ENCODE measurements around the gene ANLN.
A peak's percentile ranks its signal among the peaks of the same experiment; 100 is the strongest.
"Not testable (repeated sequence)": the region's sequence is repeated elsewhere in the genome, so short reads cannot be mapped to it uniquely, and the experiment has no call there.

ANLN gene

DNA sequence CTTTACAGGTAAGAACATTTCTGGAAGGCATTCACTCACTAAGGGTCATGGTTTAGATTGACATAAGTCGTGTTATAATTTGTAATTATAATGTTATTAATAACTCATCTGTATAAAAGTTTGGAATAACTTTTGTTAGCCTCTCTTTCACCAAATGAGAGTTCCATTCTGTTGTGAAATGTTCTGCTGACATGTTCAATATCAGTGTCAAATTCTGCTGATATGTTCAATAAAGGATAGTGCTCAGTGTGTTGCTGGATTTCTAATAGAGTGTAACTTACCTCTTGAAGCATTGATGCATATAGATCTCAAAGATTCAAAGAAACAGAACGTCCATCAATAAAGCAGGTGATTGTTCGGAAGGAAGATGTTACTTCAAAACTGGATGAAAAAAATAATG is 30.6 kb downstream of the ANLN start:
- DNase-seq: no peak

DNA sequence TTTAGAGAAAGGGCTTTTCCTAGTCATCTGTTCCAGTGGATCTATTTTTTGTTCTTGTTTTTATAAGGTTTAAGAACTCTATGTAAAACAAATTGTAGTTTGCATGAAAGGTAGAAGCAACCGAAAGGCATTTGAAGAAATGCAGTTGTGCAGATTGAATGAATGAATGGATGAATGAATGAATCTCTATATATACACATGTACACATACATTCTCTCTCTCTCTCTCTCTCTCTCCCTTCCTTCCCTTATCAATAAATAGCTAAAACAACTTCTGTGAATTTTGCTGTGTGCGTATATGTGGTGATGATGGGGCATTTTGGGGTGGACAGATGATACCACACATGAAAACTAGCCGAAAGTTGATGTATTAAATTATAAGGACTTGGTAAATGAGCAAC is 32.4 kb downstream of the ANLN start:
- no peak for DNase-seq

DNA sequence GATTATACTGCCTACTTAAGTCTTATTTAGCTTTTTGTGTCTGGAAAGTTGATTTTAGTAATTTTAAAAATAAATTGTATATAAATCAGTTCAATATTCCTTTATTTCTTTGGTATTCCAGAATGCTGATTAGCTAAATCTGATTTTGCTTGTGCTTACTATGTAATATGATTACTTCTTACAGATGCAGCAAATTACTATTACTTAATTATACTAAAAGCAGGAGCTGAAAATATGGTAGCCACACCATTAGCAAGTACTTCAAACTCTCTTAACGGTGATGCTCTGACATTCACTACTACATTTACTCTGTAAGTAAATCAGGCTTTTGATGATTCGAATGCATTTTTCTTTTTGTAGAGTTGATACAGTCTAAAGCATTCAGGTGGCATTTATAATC is 34.0 kb downstream of the ANLN start:
- no peak for DNase-seq

DNA sequence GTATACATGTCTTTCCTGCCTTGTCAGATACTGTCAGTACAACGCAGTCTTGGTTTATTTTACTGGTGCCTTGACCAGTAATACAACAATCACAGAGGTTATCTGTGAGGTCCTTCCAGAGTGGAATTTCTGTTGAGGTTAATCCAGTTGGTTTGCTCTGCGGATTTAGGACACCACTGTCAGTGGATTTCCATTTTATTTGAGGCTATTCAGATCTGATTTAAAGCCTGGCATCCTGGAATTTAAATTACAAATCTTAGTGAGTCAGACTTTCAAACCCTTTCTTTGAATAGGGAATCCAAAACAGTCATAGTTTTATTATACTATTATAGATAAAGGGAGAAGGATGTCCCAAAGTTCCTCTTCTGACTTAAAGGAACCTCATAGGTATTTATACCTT is 40.5 kb downstream of the ANLN start:
- no peak for DNase-seq

DNA sequence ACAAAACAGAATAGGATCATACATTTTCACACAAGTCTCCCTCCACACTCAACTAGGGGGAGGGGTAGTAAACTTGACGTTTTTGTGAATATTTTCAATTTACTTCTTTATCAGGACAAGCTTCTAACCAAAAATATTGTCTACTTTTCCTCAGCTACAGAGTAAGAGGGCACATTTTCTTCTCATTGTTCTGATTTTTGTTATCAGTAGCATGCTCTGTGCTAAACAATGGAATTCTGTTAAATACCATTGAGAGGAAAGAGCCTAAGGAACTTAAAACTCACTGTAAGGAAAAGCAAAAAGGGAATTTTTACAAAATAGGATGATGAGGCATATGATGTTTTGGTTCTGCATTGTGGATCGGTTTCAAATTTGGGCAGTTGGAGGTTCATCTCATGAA is 41.2 kb downstream of the ANLN start:
- DNase-seq: no peak

DNA sequence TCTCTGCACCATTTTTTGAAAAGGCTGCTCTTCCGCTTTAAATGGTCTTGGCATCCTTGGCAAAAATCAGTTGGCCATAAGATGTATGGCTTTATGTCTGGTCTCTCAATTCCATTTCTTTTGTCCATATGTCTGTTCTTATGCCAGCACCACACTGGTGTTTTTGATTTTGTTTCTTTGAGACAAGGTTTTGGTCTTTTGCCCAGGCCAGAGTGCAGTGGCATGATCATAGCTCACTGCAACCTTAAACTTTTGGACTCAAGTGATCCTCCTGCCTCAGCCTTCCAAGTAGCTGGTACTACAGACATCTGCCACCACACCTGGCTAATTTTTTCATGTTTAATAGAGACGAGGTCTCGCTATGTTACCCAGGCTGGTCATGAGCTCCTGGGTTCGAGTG is 48.5 kb downstream of the ANLN start:
- no peak for DNase-seq

DNA sequence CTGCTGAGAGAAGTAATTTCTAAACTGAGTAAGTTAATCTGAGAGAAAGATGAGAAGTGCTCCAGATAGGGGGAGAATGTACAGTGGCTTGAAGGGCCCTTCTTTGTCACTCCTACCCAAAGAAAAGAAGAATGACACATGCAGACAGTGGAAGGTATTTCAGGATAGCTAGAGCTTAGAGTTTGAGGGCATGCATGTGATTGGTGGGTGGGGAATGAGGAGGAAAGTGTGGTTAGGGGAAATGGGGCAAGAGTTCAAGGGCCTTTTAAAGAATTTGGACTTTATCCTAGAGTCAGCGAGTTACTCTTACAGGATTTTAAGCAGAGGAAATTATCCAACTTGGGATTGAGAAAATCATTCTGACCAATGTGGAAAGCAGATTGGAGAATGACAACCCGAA is 50.0 kb downstream of the ANLN start:
- DNase-seq: no peak

DNA sequence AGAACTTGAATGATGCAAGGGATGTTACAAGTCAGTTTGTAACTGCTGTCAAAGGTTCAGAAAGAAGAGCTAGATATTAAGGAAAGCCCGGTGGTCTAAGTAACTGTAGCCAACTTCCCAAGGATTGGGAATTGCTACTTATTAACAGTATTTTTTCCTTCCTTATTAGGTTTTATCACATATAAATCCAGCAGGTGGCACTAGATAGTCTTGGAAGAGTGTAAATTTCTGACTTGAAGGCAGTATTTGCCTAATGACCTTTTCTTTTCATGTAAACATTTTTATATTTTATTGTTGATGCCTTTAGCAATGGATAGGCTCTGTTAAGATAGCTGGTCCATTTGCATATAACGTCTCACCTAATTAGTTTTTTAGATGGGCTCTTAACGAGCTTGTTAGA is 51.2 kb downstream of the ANLN start:
- peak; percentile 35 for DNase-seq

DNA sequence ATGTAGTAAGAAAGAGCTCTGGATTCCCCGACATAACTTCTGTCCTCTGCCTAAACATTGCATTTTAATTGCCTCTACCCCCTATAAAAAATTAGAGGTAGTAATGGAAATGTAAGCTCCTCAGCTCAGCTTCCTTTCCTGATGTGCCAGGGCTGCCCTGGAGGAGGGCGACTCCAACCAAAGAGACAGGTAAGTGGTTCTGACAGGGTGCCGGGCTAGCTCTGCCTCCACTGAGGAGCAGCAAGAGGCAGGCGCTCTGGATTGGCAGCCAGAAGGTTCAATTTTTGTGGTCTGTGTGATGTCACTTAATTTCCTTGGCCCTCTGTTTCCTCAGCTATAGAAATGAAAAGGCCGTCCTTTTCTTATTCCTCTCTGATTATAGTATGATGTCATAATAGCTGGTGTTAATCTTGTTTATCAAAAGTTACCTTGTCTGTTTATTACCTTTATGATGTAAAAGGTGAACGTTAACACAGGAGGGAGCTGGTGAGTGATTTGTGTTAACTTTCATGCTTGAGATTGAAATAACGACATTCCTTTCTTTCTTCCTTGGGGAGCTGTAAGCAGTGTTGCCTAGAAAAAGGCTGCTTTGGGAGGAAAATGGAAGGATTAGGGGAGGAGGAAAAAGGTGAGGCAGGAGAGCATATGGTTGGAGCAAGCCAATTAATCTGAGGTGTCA is 51.8 kb downstream of the ANLN start:
- no peak for DNase-seq

DNA sequence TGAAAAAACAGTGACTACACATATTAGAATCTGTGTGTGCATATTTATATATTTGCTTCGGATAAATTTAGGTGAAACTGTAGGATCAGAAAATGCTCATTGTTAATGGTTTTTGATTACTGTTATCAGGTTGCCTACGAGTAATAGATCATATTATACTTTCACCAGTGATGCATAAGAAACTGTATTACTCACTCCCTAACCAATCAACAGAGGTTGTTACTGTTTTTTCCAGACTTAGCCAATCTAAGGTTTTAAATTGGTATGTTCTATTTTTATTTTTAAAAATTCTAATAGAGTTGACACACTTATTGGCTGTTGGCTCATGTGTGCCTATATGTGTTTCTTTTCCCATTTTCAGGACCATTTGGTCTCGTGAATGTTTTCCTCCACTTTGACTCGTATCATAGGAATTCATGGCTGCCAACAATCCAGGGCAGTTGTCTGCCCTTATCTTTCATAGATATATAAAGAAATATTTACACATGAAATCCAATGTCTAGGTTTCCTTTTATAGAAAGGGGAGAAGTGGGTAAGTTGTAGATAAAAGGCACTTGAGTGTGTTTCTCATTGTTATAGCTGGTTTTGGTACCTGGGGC is 59.2 kb downstream of the ANLN start:
- no peak for DNase-seq

DNA sequence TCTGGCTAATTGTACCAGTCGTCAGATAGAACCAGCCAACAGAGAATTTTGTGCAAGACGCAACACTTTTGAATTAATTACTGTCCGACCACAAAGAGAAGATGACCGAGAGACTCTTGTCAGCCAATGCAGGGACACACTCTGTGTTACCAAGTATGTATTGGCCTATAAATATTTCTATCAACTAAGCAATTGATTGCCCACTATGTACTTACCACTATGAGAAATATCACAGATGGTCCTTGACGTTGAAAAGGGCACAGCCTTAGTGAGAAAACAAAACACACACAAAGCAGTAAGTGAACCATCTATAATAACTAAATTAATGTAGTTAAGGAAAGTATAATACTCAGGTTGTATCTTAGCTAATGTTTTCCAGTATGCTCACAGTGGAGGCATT is 60.0 kb downstream of the ANLN start:
- no peak for DNase-seq

DNA sequence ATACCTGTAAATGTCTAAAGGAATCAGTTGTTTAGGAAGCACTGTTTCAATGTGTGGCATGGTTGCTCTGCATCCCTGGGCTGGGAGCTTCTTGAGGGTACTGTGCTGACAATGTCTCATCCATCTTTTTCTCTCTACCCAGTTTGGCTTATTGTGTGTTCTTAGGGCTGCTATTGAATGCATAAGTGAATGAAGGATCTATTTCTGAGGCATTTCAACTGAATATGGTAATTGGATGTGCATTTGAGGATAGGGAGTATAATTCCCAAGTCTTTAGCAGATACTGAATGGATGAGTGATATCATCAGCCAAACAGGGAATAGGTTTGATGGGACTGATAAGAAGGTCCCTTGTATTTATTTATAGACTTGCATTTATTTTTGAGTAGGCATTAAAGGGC is 64.1 kb downstream of the ANLN start:
- DNase-seq: no peak

DNA sequence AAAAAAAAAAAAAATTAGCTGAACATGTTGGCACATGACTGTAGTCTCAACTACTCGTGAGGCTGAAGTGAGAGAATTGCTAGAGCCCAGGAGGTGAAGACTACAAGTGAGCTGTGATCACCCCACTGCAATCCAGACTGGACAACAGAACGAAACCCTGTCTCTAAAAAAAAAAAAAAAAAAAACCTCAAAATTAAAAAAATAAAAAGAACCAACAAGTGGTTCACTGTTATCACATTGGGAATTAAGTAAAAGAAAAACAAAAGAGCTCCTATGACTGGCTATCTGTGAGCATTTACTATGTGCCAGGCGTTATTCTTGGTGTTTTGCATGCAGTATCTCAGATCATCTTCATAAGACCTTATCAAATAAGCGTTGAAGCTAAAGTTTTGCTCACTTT is 66.0 kb downstream of the ANLN start:
- DNase-seq: no peak

DNA sequence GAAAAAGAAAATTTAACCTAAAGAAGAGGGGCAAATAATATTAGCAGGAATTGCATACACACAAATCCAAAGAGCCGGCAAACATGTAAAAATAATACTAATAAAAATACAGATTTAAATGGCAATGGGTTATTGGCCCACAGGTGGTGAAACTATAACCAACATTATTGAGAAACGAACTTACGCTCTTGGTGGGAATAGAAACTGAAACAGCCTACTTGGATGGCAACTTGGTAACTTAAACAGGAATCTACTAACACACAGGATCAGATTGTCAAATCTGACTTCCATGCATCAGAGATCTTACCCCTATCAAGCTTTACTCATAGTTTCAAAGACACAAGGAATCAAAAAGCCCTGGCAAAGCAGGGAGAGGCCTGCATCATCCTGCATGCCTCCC is 66.5 kb downstream of the ANLN start:
- peak; percentile 62 for DNase-seq

DNA sequence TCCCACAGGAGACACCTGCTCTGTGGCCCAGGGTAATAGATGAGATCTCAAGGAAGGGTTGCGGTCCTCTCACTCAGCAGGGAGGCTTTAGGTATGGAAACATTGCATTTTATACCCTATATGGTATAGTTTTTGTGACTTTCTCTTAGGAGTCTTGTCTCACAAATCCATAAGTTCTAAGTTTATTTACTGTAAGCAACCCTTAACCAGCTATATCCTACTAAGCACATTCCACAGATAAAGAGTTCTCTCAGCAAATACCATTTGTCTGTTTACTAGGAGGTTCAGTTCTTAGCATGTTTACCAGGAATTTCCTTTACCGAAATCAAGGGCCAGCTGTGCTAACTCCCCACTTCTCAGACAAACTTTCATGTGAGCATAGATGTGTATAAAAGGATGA is 66.9 kb downstream of the ANLN start:
- DNase-seq: no peak

DNA sequence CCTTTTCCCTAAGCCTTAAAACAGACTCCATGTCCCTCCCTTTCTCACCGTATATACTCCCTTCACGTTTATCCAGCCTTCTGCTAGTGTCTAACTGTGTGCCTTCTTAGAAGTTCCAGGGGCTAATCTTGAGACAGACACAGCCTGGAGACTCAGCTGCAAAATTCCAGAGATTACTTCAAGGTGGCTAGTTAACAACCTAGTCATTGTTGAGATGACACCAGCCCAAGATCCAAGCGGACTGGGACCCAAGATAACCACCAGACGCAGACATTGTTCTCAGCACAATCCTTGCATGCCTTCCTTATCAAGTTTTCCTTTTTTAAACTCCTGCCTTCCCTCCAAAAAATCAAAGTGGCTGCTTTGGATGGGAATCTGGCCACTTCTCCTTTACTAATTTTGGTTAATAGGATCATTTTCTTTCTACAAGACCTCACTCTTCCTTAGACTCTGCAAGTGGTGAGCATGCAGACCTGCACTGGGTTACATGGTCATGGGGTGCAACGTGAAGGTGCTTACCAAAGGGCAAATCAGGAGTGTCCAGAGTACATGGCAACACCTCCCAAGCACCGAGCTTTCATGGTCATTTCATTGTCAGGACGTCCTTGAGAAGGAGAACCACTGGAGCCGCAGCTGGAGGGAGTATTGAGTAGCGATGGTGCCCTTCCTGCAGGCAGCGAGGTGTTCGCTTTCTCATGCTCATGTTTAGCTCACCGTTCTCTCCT is 69.7 kb downstream of the ANLN start:
- DNase-seq: no peak

DNA sequence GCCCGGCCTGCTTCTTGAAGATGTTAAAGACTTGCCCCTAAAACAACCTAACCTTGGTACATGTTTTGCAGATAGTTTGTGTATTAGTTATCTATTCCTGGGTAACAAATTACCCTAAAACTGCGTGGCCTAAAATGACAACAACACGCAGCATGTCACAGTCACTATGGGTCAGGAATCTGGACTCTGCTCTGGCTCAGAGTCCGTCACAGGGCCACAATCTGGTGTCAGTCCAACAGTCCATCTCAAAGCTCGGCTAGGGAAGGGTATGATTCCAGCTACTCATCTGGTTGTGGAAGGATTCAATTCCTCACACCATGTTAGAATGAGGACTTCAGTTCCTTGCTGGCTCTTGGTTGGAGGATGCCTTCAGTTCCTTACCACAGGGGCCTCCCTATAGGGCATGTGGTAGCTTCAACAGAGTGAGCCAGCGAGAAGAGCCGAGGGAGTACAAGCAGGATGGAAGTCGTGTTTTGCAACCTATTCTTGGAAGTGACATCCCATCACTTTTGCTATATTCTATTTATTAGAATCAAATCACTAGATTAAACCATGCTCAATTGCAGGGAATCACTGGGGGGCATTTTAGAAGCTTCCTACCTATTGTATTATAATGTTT is 71.3 kb downstream of the ANLN start:
- no peak for DNase-seq

DNA sequence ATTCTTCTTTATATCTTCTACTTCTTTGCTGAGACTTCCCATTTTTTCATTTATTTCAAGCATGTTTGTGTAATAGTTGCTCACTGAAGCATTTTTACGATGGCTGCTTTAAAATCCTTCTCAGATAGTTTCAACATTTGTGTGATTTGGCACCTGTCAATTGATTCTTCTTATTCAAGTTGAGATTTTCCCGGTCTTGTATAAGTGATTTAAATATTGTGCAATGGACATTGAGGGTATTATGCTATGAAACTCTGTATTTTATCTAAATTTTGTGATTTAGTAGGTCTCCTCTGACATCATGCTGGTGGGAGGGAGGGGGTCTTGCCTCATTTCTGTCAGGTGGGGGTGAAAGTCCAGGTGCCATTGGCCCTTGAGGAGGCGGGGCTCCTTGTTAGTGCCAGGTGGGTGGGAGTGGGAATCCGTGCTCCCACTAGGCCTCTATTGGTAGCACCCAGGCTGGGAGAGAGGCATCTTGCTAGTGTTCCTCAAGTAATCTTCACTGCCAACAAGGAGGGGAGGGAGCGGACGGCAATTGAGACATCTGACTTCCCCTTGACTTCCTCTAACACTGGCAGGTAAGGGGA is 73.0 kb downstream of the ANLN start:
- DNase-seq: no peak

DNA sequence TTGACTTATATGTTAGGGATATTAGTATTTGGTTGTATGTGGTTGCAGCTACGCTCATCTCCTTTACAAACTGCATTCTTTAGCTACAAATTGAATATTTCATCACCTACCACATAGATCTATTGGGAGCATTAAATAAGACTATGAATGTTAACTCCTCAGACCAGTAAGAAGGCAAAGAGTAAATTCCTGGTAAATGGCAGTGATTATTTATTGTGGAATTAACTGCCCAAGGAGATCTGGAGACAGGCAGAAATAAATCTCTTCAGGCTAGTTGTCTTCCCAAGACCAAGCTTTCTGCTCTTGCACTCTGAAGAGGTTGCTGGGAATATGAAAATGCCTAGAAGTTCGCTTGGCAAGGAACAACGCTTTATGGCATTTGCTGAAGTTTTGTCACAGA is 74.6 kb downstream of the ANLN start:
- DNase-seq: no peak

DNA sequence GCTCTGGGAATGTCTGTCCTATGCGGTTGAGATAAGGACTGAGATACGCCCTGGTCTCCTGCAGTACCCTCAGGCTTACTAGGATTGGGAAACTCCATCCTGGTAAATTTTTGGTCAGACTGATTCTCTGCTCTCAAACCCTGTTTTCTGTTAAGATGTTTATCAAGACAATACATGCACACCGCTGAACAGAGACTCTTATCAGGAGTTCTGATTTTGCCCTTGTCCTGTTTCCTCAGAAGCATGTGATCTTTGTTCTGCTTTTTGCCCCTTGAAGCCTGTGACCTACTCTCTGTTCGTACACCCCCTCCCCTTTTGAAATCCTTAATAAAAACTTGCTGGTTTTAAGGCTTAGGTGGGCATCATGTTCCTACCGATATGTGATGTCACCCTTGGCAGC is 76.3 kb downstream of the ANLN start:
- DNase-seq: not testable (repeated sequence)

DNA sequence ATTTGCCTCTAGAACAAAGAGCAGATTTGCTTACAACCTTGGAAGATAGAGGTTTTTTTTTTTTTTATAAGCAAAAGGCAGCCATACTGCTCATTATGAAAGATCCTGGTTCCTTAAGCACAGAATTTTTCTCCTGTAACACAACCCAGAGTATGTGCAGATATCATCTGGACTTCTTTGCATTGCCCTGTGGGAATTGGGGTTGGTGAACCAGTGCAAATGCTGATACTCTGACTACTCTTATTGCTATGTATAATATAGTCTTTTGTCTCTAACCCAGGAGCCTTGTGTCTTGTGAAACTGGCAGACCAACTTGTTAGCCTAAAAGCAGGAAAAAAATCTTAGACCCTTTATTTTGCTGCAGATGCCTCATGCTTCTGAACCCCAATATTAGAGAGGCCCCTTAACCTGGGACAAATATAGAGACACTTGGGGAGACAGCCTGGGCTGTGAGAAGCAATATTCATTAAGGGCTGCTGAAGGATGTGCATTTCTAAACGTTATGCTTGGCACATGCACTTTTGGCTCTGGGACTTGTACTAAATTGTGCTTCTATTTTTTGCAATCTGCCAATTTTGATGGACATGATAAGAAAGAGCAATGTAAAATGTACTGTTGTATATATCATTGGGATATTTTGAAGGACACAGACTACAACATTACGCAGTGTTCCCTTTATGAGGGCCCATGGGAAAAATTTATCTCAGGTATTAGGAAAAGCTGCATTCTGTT is 78.9 kb downstream of the ANLN start:
- DNase-seq: no peak

DNA sequence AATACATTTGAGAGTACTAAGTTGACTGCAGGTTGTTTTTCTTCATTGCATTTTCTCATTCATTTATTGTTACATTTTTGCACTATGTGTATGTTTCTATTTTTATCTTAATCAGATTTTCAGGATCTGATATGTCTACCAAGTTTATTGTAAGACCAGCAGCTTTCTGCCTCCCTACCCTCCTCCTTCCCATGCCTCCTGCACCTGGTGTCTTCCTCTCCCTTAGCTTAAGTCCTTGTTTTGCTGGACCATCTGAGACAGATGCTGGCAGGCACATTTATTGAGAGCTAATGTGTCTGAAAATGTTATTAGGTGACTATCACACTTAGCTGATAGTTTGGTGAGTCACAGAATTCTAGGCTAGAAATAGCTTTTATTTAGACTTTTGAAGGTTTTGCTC is 79.6 kb downstream of the ANLN start:
- no peak for DNase-seq

DNA sequence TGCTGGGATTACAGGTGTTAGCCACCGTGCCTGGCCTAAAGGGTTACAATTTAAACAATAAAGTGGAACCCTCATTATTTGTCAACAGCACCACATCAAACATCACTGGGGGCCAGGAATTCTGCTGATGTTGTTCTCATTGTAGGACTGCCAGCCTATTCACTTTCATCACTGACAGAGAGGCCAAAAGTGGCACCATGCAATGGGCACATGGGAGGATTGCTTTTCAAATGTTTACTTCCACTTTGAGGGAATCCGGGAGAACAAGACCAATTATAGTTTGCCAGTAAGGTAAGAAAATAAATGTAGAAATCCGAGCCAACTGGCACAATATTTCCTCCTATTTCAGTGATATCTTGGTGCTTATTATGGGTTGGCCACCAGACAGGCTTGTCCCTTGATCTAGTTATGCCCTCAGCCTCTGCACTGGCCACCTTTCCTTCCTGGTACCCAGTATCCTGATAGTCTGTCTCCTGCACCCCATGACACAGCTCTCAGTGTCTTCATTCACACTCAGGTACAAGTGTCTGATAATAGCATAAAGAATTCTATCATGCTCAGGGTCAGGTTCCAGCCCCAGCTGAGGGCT is 82.6 kb downstream of the ANLN start:
- no peak for DNase-seq

Data from inflammatory macrophage treated with lipopolysaccharide for 4 hours (primary cell).